Activated CD4-positive, alpha-beta T cell treated with anti-CD3 and anti-CD28 coated beads for 4 hours (primary cell): ENCODE data around the gene PDGFB.
A peak's percentile ranks its signal among the peaks of the same experiment; 100 is the strongest.

ENCODE experiments used
- DNase-seq, 2 donors: peaks; one replicate each; pipeline ENCODE4 v3.0.0-alpha.2; 2020

PDGFB gene

GRCh38 chr22:39194098-39194497 is 50.7 kb downstream of the PDGFB start:
- DNase-seq: no peak

- DNase-seq: no peak
Observed at GRCh38 chr22:39188809-39189208, 56.0 kb downstream of the PDGFB start.

GRCh38 chr22:39185601-39186012 is 59.2 kb downstream of the PDGFB start:
- DNase-seq: no peak

GRCh38 chr22:39184586-39185577 is 59.9 kb downstream of the PDGFB start:
- DNase-seq: no peak

GRCh38 chr22:39183991-39184585 is 60.7 kb downstream of the PDGFB start:
- DNase-seq: no peak

DNA sequence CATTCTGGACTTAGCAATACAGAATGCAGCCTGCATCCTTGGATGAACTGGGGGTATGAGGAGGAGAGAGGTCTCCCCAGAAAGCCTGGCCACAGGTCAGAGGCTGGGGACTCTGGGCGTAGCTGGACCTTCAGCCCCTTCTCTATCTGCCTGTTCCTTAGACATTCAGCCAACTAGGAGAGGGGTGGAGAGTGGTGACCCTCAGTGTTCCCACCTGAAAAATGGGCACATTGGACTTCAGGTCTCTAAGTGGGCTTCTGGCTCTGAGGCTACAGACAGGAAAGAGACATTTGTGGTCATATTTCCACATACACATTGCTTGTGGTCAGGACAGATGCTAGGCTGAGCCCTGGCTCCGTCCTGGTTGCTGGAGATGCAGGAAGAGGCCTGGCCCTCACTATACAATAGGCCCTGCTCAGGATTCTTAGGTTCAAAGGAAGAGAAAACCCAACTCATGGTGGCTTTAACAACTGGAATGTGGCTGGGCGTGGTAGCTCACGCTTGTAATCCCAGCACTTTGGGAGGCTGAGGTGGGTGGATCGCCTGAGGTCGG is 62.2 kb downstream of the PDGFB start:
- no peak for DNase-seq

DNA sequence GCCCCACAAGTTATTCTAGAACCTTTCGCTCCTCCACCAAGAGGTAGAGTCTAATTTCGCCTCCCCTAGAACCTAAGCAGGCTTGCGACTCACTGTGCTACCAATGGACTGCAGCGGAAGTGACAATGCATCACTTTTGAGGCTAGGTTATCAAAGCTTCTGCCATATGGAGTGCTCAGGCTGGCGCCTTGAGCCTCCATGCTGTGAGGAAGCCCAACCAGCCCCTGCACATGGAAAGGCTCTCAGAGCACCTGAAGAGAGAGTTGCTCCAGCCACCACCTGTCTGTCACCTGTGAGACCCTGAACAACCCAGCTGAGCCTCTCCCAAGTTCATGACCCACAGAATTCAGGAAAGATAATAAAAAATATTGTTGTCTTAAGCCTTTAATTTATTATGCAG is 63.0 kb downstream of the PDGFB start:
- DNase-seq: no peak

- no peak for DNase-seq
Observed at GRCh38 chr22:39181356-39181755, 63.4 kb downstream of the PDGFB start.

DNA sequence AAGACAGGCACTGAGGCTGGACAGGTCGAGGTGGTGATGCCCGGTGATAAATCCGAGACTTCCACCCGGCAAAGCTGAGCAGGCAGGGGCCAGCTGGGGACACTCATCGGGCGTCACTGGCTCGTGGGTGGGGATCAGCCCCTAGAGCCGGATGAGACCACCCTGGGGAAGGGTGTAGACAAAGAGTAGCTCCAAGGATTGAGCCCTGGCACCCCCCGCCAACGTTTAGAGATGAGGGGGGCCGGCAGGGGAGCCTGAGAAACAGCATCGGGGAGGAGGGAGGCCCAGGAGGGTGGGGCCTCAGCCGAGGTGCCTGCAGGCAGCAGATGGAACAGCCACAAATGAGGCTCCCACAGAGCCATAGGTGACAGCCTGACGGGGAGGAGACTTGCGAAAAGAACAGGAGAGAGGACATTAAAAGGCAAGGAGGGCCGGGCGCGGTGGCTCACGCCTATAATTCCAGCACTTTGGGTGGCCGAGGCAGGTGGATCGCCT is 64.9 kb downstream of the PDGFB start:
- no peak for DNase-seq

DNA sequence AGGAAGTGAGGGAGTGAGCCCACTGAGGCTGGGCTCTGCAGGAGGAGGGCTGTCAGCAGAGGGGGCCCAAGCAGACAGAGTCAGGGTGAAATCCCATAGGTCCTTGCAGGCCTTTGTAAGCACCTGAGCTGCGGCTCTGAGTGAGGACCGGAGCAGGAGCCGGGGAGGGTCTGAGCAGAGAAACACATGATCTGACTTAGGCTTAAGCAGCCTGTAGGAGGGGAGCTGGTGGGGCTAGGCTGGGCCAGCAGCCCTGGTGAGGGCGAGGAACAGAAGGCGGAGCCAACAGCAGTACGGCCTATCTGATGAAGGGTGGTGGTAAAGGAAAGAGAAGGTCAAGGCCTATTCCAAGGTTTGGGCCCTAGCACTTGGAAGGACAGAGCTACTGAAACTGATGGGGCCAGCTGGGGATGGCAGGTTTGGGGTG is 65.4 kb downstream of the PDGFB start:
- DNase-seq: no peak

DNA sequence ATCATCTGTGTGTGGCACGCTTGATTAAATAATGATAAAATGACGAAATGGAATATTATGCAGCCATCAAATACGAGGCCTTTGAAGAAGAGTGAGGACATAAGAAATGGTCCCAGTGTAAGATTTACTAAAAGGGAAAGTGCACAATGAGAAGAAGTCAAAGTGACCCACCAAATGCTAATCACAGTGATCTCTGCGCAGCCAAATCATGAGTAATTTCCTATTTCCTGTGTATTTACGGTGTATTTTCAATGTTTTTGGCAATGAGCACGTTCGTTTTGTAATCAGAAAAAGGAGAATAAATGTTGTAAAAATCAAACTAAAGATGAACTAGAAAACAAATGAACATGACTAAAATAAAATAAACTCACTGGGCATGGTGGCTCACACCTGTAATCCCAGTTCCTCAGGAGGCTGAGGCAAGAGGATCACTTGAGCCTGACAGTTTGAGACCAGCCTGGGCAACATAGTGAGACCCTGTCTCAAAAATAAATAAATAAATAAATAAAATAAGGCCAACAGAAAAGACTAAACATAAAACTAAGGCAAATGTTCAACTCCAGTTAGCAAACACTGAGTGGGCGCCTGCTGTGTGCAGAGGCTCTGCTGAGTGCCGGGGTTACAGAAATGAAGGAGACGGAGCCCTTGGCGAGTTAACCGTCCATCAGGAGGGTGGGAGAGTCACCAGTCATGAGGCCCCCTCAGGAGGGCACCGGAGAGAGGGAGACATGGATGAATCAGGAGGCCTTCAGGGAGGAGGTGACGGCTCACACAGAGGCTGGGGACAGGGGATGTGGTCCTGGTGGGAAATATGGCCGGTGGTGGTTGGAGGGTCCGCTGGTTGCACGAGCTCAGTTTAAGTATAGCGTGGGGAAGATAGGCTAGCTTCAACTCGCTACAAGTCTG is 66.3 kb downstream of the PDGFB start:
- DNase-seq: no peak

- no peak for DNase-seq
Observed at GRCh38 chr22:39177791-39178190, 67.0 kb downstream of the PDGFB start.

DNA sequence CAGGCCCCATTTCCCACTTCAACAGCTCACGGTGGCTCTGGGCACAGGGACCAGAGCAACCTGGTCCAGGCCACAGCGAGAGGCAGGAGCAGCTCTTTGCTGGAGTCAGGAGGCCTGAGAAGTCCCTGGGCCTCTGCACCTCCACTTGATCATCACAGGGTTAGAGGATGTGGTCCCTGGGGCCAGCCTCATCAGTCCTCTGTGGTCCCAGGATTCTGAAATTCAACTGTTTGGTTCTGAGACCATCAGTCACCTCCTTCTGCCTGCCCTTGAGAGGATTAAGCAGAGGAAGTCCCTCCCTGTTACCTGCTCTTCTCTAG is 67.4 kb downstream of the PDGFB start:
- no peak for DNase-seq

DNA sequence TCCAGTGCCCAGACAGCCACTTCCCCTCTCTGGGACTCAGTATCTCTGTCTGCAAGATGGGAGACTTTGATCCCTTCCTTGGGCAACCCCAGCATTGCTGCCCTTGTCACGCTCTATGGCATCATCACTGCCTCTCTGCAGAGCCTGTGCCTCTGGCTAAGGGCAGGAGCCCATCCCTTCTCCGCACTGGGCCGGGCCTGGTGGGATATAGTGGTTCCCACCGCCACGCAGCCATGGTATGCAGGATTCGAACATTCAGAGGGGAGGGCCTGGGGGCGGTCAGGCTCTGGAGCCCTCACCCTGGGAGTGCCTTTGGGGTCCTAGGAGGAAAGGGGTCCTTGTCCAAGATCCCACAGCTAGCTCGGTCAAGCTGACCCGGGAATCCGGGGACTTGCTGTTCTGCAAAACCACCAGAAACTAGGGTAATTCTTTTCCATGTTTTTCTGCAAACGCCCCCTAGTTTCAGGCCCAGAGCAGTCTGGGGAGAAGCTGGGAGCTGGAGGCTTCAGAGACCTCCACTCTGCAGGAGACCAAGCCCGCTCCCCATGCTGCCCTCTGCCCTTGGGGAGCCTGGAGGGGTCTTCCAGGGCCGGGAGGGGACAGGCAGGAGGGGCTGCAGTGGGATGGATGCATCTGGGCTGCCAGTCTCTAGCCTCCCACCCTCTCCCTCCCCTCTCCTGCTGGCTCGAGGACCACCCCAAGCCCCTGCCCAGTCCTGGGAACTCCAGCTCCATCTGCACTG is 67.9 kb downstream of the PDGFB start:
- no peak for DNase-seq

DNA sequence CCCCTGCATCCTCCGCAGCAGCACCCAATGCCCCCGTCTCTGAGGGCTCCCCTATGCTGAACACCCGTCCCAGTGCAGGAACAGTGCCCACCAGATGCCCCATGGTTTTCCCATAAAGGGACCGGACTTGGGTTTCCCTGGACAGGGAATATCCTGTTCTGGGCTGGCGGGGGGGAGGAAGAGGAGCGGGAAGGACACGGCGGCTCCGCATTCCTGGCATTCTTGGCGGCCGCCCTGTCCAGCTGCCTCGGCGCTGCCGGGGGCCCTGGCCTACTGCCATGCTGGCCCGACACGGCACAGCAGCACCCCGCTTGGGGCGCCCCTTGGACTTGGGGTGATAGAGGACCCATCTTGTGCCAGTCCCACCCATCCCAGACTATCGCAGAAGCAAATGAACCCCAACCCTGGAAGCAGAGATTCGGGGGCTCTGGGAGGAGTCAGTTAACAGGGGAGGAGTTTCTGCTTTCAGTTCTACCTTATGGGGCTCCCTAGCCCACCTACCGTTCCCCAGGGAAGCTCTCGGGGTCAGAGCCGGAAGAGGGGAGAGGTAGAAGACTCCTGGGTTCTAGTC is 68.6 kb downstream of the PDGFB start:
- DNase-seq: no peak

GRCh38 chr22:39175353-39176142 is 69.2 kb downstream of the PDGFB start:
- DNase-seq: no peak

DNA sequence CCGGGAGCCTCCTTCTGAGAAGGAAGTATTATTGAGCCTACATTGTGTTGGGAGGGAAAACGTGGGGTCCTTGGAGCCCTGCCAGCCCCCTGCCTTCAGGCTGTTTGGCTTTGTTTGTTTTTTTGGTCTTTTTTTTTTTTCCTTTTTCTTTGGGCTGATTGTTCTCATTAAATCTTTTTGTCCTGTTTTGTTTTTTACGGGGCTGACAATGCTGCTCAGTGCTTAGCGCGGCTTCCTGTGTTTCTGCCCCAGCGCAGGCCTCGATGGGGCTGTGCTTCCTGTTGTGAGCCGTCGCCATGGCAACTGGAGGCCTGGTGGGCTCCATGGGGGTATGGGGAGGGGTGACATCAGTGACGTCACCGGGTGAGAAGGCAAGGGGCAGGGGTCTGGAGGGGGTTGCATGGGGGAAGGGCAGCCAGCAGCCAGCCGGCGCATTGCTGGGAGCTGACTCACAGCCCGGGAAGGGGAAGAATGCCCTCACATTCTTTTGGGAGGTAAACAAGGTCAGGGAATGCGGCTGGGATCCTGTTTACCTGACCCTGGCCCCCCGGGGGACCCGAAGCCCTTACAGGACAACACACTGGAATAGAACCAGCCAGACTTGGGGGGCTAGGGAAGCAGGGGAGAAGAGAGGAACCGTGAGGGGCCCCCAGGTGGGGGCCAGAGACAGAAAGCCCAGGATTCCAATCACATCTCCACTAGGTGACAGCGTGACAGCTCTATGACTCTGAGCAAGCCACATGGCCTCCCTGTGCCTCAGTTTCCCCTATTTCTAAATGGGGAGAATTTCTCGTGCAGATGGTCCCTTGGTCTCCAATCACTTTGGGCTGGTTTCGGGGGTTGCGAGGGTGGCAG is 70.1 kb downstream of the PDGFB start:
- peak; percentile 48 to 67 for DNase-seq

GRCh38 chr22:39173787-39174497 is 70.8 kb downstream of the PDGFB start:
- peak in 1 of 2 donors; percentile 30 for DNase-seq
